ENCODE data around the gene KDM5B.
"Not testable (repeated sequence)": the region's sequence is repeated elsewhere in the genome, so short reads cannot be mapped to it uniquely, and the experiment has no call there.

KDM5B gene

GRCh38 chr1:202800742-202801141 lies 7.5 kb downstream of the KDM5B start:
- no peak for DNase-seq (ENCODE audit: low read depth)
- TF ChIP-seq CTCF (IDR thresholded peaks at IDR 0.05; ENCODE audit: insufficient read depth, low read depth, low read length, missing control alignments): no peak
- H3K4me3 ChIP-seq (ENCODE audit: low read length): no peak overlapping the region

- no peak for TF ChIP-seq CTCF (IDR thresholded peaks at IDR 0.05; ENCODE audit: insufficient read depth, low read depth, low read length, missing control alignments)
- no peak for DNase-seq (ENCODE audit: low read depth)
- no peak overlapping the region for H3K4me3 ChIP-seq (ENCODE audit: low read length)
Measured at GRCh38 chr1:202798792-202799331, 9.4 kb downstream of the KDM5B start.

GRCh38 chr1:202798260-202798659 lies 10.0 kb downstream of the KDM5B start:
- no peak overlapping the region for H3K4me3 ChIP-seq (ENCODE audit: low read length)
- no peak for TF ChIP-seq CTCF (IDR thresholded peaks at IDR 0.05; ENCODE audit: insufficient read depth, low read depth, low read length, missing control alignments)
- no peak for DNase-seq (ENCODE audit: low read depth)

GRCh38 chr1:202796670-202797069 lies 11.6 kb downstream of the KDM5B start:
- no peak for DNase-seq (ENCODE audit: low read depth)
- no peak for TF ChIP-seq CTCF (IDR thresholded peaks at IDR 0.05; ENCODE audit: insufficient read depth, low read depth, low read length, missing control alignments)

GRCh38 chr1:202794931-202795330 lies 13.3 kb downstream of the KDM5B start:
- DNase-seq (ENCODE audit: low read depth); H3K4me3 ChIP-seq (ENCODE audit: low read length): not testable (repeated sequence)

More at GRCh38 chr1:202796670-202797069, 11.6 kb downstream of the KDM5B start:
- no peak overlapping the region for H3K4me3 ChIP-seq (ENCODE audit: low read length)

GRCh38 chr1:202794051-202794740 lies 14.0 kb downstream of the KDM5B start:
- no peak for TF ChIP-seq CTCF (IDR thresholded peaks at IDR 0.05; ENCODE audit: insufficient read depth, low read depth, low read length, missing control alignments)
- no peak overlapping the region for H3K4me3 ChIP-seq (ENCODE audit: low read length)
- no peak for DNase-seq (ENCODE audit: low read depth)

- no peak for DNase-seq (ENCODE audit: low read depth)
- H3K4me3 ChIP-seq (ENCODE audit: low read length): no peak overlapping the region
- TF ChIP-seq CTCF (IDR thresholded peaks at IDR 0.05; ENCODE audit: insufficient read depth, low read depth, low read length, missing control alignments): no peak
Measured at GRCh38 chr1:202791077-202791747, 17.0 kb downstream of the KDM5B start.
